PC-9 (cell line): ENCODE measurements around the gene RPS15.

ENCODE experiments used
- CTCF ChIP-seq: fragments of 200-600 bp; sonication (generic); conservative IDR thresholded peaks from 2 replicates; pipeline ENCODE4 v1.6.1; 2017; ENCODE audit warnings: mixed run types, antibody characterized with exemption, mild to moderate bottlenecking, moderate library complexity
- EZH2 ChIP-seq: fragments of 200-600 bp; sonication (generic); IDR thresholded peaks from 2 replicates; pipeline ENCODE4 v1.8.0; 2017; ENCODE audit warnings: antibody characterized with exemption, low read depth

GRCh38 chr19:1390890-1391423 is 47.2 kb upstream of the RPS15 start:
- TF ChIP-seq CTCF (no peak), EZH2 (no peak)
